ENCODE data around the gene SCN5A.

- no peak for TF ChIP-seq TAF1 (IDR thresholded peaks at IDR 0.05; ENCODE audit: low read depth, low read length)
- no peak for TF ChIP-seq POLR2A (IDR thresholded peaks at IDR 0.05; ENCODE audit: low read depth, low read length)
- no peak for TF ChIP-seq POLR2AphosphoS5 (IDR thresholded peaks at IDR 0.05; ENCODE audit: low read depth, low read length)
- no peak for TF ChIP-seq POU2F2 (IDR thresholded peaks at IDR 0.05; ENCODE audit: low read depth, low read length)
- TF ChIP-seq SPI1 (IDR thresholded peaks at IDR 0.05; ENCODE audit: low read depth, low read length), result no peak
Observed at GRCh38 chr3:38560996-38561717, 88.3 kb downstream of the SCN5A start.

Measured in GM12891 (cell line).